Activated T-helper 17 cell treated with anti-CD3 and anti-CD28 coated beads, Interleukin-2, amount 50 U/mL, for 72 hours (primary cell): ENCODE measurements around the gene PLAC8. TPM values are rescaled to one million over a fixed set of nuclear protein-coding genes. Genes with fewer than 3 reads are reported as not detected.
"Not testable (repeated sequence)": the region's sequence is repeated elsewhere in the genome, so short reads cannot be mapped to it uniquely, and the experiment has no call there.

Source experiments
- ATAC-seq: fragments of 150-1000 bp; cut with Tn5 transposase; replicated peaks from 2 replicates; pipeline ENCODE4 v1.10.0; 2021; ENCODE audit warnings: mild to moderate bottlenecking, moderate library complexity
- H3K27ac Mint-ChIP-seq: one replicate; pipeline ENCODE4 v1.8.0; 2022; ENCODE audit warnings: mixed read lengths
- H3K27me3 Mint-ChIP-seq: one replicate; pipeline ENCODE4 v1.8.0; 2022; ENCODE audit warnings: mixed read lengths
- H3K36me3 Mint-ChIP-seq: one replicate; pipeline ENCODE4 v1.8.0; 2022; ENCODE audit warnings: low read depth, mild to moderate bottlenecking, mixed read lengths
- H3K4me1 Mint-ChIP-seq: one replicate; pipeline ENCODE4 v1.8.0; 2022; ENCODE audit warnings: mixed read lengths
- H3K4me3 Mint-ChIP-seq: one replicate; pipeline ENCODE4 v1.8.0; 2022; ENCODE audit warnings: mild to moderate bottlenecking, mixed read lengths
- H3K9me3 Mint-ChIP-seq: one replicate; pipeline ENCODE4 v1.8.0; 2022; ENCODE audit warnings: mixed read lengths
- total RNA-seq, 2 donors: library from RNA; stranded (reverse); gene quantifications; one replicate each; pipeline ENCODE4 v1.2.3, GENCODE V29; 2022

Gene PLAC8
- total RNA-seq, 2 donors from 2014 or later, result 19.9 to 58.9 TPM

DNA sequence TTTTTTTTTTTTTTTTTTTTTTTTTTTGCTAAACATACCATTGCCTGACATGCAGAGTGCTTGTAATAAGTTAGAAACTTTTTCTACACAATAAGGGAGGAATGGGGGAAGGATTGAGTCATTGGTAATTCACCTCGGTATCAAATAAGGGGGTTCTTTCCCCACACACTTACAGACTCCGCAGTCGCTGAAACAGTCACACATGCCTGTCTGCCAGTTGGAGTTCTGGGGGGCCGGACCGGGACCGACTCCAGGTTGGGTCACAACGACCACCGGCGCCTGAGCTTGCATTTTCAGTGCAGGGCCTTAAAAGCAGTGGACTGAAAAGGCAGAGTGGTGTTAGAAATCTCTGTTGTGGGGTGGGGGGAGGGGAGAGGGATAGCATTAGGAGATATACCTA lies 6.9 kb downstream of the PLAC8 start:
- ATAC-seq, result peak; percentile 11

DNA sequence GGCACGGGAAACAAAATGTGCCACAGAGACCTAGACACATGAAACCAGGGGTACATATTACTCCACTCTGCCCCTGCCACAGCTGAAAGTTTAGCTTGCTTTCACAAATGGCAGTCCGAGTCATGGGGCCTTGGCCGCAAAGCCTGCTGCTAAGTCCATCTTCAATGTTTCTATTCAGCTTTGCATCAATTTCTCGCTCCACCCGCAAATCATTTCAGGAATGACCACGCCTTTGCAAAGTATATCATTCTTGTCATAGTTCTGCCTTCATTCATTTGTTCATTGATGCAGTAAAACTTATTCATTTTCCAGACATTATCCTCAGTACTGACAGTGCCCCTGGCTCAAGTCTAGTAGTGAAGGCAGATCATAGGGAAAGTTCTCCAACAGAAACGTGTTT lies 9.5 kb downstream of the PLAC8 start:
- H3K4me1 Mint-ChIP-seq, result peaks cover 27% of the 10 kb centered on the region
- no peak overlapping the region for H3K27ac Mint-ChIP-seq
- H3K36me3 Mint-ChIP-seq, result peaks cover 75% of the 10 kb centered on the region
- H3K4me3 Mint-ChIP-seq, result no peak overlapping the region
- no peaks in the 10 kb centered on the region for H3K9me3 Mint-ChIP-seq
- no peaks in the 10 kb centered on the region for H3K27me3 Mint-ChIP-seq
- no peak for ATAC-seq

More for the DNA sequence above, 6.9 kb downstream of the PLAC8 start:
- no peak overlapping the region for H3K27ac Mint-ChIP-seq
- no peaks in the 10 kb centered on the region for H3K9me3 Mint-ChIP-seq
- peaks cover 49% of the 10 kb centered on the region for H3K36me3 Mint-ChIP-seq
- no peaks in the 10 kb centered on the region for H3K27me3 Mint-ChIP-seq
- peak overlapping the region; percentile 84 for H3K4me3 Mint-ChIP-seq
- peaks cover 8% of the 10 kb centered on the region for H3K4me1 Mint-ChIP-seq

DNA sequence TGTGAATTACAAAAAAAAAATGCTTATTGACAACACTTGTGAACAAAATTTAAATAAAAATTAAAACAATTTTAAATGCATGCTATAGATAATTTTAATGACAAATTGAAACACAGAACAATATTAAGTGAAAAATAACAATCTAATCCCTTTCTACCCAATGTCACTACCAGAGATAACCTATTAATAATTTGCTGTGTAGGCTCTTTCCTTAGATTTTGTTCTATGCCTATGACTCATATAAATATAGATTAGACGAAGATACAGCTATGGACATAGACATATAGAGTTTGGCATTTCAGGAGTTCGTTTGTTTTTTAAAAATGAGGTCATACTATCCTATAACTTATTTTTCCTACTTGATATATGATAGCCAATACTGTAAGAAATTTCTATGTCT lies 18.1 kb downstream of the PLAC8 start:
- Mint-ChIP-seq H3K27ac (no peak overlapping the region), H3K9me3 (no peaks in the 10 kb centered on the region), H3K27me3 (no peaks in the 10 kb centered on the region), H3K4me3 (no peak overlapping the region), H3K4me1 (peaks cover 31% of the 10 kb centered on the region), H3K36me3 (peaks cover 99% of the 10 kb centered on the region)
- no peak for ATAC-seq

DNA sequence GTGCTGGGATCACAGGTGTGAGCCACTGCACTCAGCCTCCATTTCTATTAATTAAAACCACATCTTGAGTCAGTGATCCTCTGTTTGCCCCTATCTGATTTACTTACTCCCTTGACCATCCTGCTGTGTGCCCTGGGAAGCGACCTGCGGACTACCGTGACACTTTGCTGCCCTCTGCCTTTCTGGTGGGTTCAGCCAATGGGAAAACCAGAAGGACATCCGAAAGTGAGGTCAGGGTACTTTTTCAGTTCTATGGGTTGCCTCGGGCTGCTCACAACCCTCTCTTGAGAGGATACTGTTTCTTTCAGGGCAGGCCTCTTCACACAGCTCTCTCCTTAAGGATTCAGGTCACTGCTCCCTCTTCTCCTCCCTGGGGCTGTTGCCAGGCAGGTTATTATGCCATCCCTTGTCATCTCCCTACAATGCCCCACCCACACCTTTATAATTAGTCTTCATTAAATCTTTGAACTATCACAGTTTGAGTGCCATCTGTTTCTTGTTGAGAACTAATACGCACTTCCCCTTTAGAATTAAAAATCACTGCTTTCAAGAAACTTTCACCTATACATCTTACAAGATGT lies 21.4 kb downstream of the PLAC8 start:
- Mint-ChIP-seq H3K36me3 (peaks cover 100% of the 10 kb centered on the region), H3K4me1 (peaks cover 21% of the 10 kb centered on the region), H3K4me3 (no peak overlapping the region), H3K9me3 (no peaks in the 10 kb centered on the region), H3K27me3 (no peaks in the 10 kb centered on the region), H3K27ac (peak overlapping the region; percentile 3)
- no peak for ATAC-seq

DNA sequence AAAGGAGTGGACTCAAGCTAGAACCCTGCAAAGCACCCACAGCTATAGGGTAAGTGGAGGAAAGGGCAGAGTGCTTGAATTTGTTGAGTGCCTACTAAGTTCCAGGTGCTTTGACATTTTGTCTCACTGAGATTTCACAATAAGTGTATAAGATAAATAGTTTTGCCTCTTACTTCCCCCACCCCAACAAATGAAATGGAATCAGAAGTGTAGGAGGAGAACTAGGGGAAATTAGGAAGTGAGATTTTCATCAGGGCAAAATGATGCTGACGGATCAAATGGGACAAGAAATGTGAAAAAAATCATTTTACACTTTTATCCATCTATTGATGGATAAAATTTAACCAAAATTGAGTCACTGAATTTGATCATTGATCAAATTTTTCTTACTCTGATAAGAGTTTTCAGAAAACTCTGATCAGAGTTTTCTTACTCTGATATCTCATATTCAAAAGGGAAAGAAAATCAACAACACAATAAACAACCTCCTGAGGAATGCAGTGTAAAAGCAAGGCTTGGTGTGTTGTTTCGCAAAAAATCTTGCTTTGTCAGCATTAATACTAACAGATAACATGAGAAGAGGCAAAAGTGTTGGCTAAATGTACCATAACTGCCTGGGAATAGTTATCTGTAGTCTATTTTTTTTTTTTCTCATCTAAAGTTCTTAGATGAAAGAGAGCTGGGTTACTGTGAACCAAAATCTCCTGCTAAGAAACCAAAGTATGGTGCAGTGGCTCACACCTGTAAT lies 24.9 kb downstream of the PLAC8 start:
- peaks cover 10% of the 10 kb centered on the region for H3K4me1 Mint-ChIP-seq
- no peaks in the 10 kb centered on the region for H3K9me3 Mint-ChIP-seq
- peaks cover 83% of the 10 kb centered on the region for H3K36me3 Mint-ChIP-seq
- no peak for ATAC-seq
- H3K27ac Mint-ChIP-seq, result no peak overlapping the region
- H3K27me3 Mint-ChIP-seq, result no peaks in the 10 kb centered on the region
- no peak overlapping the region for H3K4me3 Mint-ChIP-seq

DNA sequence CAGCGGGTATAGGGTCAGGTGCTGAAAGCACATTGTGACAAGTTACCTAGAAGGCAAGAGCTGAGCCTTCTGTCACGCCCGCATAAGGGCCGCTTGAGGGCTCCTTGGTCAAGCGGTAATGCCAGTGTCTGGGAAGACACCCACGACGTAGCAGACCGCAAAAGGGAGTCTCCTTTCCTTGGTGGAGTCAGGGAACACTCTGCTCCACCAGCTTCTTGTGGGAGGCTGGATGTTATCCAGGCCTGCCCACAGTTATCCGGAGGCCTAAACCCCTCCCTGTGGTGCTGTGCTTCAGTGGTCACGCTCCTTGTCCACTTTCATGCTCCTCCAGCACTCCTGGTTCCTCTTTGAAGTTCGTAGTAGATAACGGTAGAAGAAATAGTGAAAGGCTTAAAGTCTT lies 29.6 kb downstream of the PLAC8 start:
- not testable (repeated sequence) for H3K4me3 Mint-ChIP-seq, H3K27me3 Mint-ChIP-seq, H3K9me3 Mint-ChIP-seq, H3K4me1 Mint-ChIP-seq, H3K27ac Mint-ChIP-seq, ATAC-seq
- peaks cover 37% of the 10 kb centered on the region for H3K36me3 Mint-ChIP-seq

DNA sequence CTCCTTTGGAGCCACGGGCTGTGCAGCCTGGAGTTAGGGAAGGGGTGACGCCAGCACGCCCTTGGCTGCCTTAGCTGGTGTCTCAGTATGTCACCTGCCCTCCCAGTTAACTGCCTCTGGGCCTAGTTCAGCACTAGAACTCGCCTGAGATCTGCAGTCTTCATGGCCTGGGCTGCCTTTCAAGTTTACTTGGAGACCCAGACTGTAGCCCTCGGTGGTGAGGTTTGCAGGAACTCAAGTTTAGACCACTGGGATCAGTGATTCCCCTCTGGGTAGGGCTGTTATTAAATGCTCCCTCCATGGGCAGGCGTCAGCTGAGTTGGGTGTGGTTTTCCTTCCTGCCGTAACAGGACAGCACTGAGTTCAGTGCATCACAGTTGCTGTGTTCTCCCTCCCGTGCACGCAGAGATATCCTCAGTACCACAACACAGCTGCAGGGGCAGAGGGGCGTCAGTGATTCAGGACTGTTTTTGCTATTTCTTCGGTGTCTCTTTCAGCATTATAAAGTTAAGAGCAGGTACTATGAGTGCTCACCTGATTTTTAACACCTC lies 30.5 kb downstream of the PLAC8 start:
- Mint-ChIP-seq H3K9me3 (no peaks in the 10 kb centered on the region), H3K27me3 (no peaks in the 10 kb centered on the region), H3K27ac (no peak overlapping the region), H3K4me3 (peak overlapping the region; percentile 6), H3K36me3 (peaks cover 27% of the 10 kb centered on the region), H3K4me1 (peaks cover 10% of the 10 kb centered on the region)
- peak; percentile 87 for ATAC-seq

DNA sequence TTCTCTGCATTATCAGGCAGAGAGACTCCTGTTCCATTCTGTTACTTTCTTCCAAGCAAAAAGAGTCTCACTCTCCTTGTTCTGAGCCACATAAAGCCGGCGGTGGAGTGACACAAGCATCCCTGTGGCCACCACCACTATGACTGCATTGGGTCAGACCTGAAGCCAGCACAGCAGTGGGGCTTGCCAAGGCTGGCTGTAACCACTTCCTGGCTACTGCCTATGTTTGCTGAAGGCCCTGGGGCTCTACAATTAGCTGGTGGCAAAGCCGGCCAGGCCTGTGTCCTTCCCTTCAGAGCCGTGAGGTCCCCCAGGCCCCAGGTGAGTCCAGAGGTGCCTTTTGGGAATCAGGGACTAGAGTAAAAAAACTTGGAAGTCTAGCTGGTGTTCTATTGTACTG lies 31.8 kb downstream of the PLAC8 start:
- Mint-ChIP-seq H3K4me3 (no peak overlapping the region), H3K36me3 (peaks cover 15% of the 10 kb centered on the region), H3K27ac (peak overlapping the region; percentile 52), H3K9me3 (no peaks in the 10 kb centered on the region), H3K27me3 (no peaks in the 10 kb centered on the region), H3K4me1 (peaks cover 5% of the 10 kb centered on the region)
- ATAC-seq, result peak; percentile 56

DNA sequence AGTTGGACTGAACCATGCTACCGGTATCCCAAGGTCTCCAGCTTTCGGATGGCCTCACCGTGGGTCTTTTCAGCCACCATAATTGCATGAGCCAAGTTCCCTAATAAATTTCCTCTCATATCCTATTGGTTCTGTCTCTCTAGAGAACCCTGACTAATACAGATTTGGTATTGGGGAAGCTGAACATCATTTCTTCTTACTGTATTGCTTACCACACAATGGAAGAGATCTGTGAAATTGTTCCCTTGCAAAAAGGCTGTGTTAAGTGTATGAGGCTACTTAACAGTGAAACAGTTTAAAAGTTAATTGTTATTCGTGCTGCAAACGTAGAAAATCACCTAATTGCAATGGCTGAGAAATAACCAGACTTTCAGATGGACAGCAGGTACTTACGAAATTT lies 34.0 kb downstream of the PLAC8 start:
- no peak overlapping the region for H3K27ac Mint-ChIP-seq
- peaks cover 15% of the 10 kb centered on the region for H3K36me3 Mint-ChIP-seq
- no peaks in the 10 kb centered on the region for H3K27me3 Mint-ChIP-seq
- no peak for ATAC-seq
- H3K4me3 Mint-ChIP-seq, result no peak overlapping the region
- no peaks in the 10 kb centered on the region for H3K9me3 Mint-ChIP-seq
- H3K4me1 Mint-ChIP-seq, result peaks cover 5% of the 10 kb centered on the region

DNA sequence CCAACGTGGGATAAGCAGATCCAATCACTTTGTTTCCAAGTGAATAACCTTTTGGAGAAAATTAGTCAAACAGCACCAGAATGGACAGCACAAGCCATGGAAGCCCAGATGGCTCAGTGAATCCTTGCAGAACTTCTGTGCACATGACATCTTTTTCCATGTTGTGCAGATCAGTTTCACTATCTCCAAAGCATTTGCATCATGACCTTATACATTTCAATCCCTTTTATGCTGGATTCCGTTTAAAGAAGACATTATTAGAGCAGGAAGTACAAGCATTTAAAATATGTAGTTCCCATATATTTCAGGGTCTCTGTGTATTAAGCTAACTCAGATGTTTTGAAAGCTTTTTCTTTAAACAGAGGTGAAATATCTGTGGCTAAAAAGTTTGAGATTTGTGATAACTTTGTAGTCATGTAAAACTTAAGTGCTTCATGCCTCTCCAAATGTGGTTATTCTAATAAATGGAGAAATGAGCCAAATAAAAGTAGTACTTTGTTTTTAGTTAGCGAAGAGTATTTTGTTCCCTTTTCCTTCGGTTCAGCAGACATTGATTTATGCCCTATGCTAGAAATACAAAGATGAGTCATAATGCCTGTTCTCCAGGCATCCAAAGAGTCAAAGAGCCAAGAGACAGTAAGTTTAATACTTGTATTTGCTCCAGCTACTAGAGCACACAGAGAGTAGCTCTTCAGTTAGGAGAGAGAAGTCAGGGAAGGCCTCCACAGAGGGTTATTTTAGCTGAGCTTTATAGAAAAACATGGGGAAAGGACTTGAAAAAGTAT lies 39.0 kb downstream of the PLAC8 start:
- H3K4me1 Mint-ChIP-seq, result no peaks in the 10 kb centered on the region
- H3K36me3 Mint-ChIP-seq, result peaks cover 52% of the 10 kb centered on the region
- no peaks in the 10 kb centered on the region for H3K9me3 Mint-ChIP-seq
- no peak for ATAC-seq
- no peak overlapping the region for H3K27ac Mint-ChIP-seq
- no peak overlapping the region for H3K4me3 Mint-ChIP-seq
- H3K27me3 Mint-ChIP-seq, result no peaks in the 10 kb centered on the region

DNA sequence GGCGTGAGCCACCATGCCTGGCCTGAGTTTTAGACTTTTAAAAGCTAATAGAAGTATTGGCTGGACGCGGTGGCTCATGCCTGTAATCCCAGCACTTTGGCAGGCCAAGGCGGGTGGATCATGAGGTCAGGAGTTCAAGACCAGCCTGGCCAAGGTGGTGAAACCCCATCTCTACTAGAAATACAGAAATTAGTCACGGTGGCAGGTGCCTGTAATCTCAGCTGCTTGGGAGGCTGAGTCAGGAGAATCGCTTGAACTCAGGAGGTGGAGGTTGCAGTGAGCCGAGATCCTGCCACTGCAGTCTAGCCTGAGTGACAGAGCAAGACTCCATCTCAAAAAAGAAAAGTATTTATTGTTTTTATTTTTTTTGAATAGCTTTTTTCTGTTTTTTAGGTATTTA lies 39.7 kb downstream of the PLAC8 start:
- not testable (repeated sequence) for H3K27me3 Mint-ChIP-seq, H3K9me3 Mint-ChIP-seq, H3K4me1 Mint-ChIP-seq
- H3K4me3 Mint-ChIP-seq, result peak overlapping the region; percentile 14
- H3K36me3 Mint-ChIP-seq, result peaks cover 60% of the 10 kb centered on the region
- peak overlapping the region; percentile 10 for H3K27ac Mint-ChIP-seq
- ATAC-seq, result peak; percentile 78

DNA sequence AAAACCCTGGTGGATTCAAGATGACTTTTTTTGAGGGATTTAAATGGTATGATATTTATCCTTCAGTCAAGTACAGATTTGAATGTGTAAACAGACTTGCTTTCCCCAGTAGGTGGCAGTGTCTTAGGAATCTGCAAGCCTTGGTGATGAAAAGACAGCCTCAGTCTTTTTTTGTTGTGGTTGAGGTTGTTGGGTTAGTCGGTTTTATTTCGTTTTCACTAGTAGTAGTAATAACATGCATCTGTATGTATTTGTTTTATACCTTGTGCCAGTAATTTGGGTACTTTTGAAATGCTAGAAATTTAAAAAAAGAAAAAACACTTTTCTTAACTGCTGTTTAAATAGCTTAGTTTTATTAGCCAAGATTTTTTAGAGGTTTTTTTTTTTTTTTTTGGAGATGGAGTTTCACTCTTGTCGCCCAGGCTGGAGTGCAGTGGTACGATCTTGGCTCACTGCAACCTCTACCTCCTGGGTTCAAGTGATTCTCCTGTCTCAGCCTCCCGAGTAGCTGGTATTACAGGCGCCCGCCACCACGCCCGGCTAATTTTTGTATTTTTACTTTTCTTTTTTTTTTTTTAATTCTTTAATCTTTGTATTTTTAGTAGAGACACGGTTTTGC lies 40.3 kb downstream of the PLAC8 start:
- peak overlapping the region; percentile 14 for H3K4me3 Mint-ChIP-seq
- H3K36me3 Mint-ChIP-seq, result peaks cover 65% of the 10 kb centered on the region
- H3K27me3 Mint-ChIP-seq, result no peaks in the 10 kb centered on the region
- H3K4me1 Mint-ChIP-seq, result no peaks in the 10 kb centered on the region
- peak overlapping the region; percentile 10 for H3K27ac Mint-ChIP-seq
- H3K9me3 Mint-ChIP-seq, result no peaks in the 10 kb centered on the region
- peak; percentile 91 for ATAC-seq

DNA sequence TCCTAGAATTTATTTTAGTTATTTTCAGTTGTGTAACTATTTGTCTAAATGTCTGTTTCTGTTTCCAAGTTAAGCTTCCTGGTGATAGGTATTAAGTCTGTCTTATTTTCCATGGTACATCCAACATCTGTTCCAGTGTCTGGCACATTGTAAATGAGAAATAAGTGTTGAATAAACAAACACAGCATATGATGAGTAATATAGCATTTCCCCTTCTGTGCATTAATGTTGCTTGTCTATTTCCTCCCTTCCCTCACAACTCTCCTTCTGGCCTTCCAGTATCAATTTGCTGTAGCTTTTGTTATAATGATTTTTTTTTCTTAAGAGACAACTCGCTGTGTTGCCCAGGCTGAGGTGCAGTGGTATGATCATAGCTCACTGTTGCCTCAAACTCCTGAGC lies 43.4 kb downstream of the PLAC8 start:
- Mint-ChIP-seq H3K9me3 (no peaks in the 10 kb centered on the region), H3K27ac (no peak overlapping the region), H3K36me3 (peaks cover 84% of the 10 kb centered on the region), H3K27me3 (no peaks in the 10 kb centered on the region), H3K4me1 (no peaks in the 10 kb centered on the region), H3K4me3 (no peak overlapping the region)
- ATAC-seq, result no peak

DNA sequence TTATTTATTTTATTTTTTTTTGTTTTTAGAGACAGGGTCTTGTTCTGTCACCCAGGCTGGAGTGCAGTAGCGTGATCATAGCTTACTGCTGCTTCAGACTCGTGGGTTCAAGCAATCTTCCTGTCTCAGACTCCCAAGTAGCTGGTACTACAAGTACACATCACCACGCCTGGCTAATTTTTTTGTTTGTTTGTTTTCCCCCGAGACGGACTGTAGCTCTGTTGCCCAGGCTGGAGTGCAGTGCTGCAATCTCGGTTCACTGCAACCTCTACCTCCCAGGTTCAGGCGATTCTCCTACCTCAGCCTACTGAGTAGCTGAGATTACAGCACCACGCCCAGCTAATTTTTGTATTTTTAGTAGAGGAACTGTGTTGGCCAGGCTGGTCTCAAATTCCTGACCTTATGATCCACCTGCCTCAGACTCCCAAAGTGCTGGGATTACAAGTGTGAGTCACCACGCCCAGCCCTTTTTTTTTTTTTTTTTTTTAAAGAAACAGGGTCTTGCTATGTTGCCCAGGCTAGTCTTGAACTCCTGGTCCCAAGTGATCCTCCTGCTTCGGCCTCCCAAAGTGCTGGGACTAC lies 47.4 kb downstream of the PLAC8 start:
- H3K27ac Mint-ChIP-seq, result no peak overlapping the region
- H3K27me3 Mint-ChIP-seq, result no peaks in the 10 kb centered on the region
- ATAC-seq, result no peak
- no peaks in the 10 kb centered on the region for H3K9me3 Mint-ChIP-seq
- H3K4me3 Mint-ChIP-seq, result no peak overlapping the region
- no peaks in the 10 kb centered on the region for H3K4me1 Mint-ChIP-seq
- peaks cover 95% of the 10 kb centered on the region for H3K36me3 Mint-ChIP-seq
